Psoas muscle (tissue), 8 donors: ENCODE data around the gene TFR2. TPM values are rescaled to one million over a fixed set of nuclear protein-coding genes. Genes with fewer than 3 reads are reported as not detected.

Source experiments
- ATAC-seq, 4 donors: fragments of 200-7000 bp; cut with Tn5 transposase; one replicate each; pipeline ENCODE4 v1.9.1; 2020; ENCODE audit warnings: moderate library complexity in 3 of 4, mild to moderate bottlenecking in 2 of 4
- DNase-seq, 2 donors: peaks; one replicate each; pipeline ENCODE4 v3.0.0-alpha.2; 2020
- H3K27ac ChIP-seq: fragments of 200-600 bp; one replicate; pipeline ENCODE4 v1.8.0; 2022
- H3K27me3 ChIP-seq, 3 donors: fragments of 200-600 bp in 1 of 3; one replicate each; pipeline versions ENCODE4 v1.6.1 to v1.8.0; 2013 to 2022; ENCODE audit warnings: low read length in 2 of 3, mild to moderate bottlenecking in 2 of 3, moderate library complexity in 1 of 3; ENCODE audit not compliant: insufficient read depth in 3 of 3
- H3K36me3 ChIP-seq, 2 donors: fragments of 200-600 bp in 1 of 2; one replicate each; pipeline versions ENCODE4 v1.6.1 to v1.8.0; 2013 to 2022; ENCODE audit warnings: low read depth in 1 of 2, mild to moderate bottlenecking in 1 of 2, moderate library complexity in 1 of 2; ENCODE audit not compliant: insufficient read depth in 1 of 2
- H3K4me1 ChIP-seq: fragments of 200-600 bp; one replicate; pipeline ENCODE4 v1.8.0; 2022
- H3K4me3 ChIP-seq: fragments of 200-600 bp; one replicate; pipeline ENCODE4 v1.8.0; 2022; ENCODE audit warnings: mild to moderate bottlenecking
- H3K9me3 ChIP-seq: fragments of 200-600 bp; one replicate; pipeline ENCODE4 v1.8.0; 2022
- WGBS, 3 donors: extraction: QIAGEN DNeasy Blood & Tissue Kit; methylation state at CpG; one replicate each; pipeline versions ENCODE4 v1.1.6 to v1.1.7; 2013; 5-methylcytosine and 5-hydroxymethylcytosine counted together
- intact Hi-C, 2 donors: fragments of 100-400 bp; cut with DNase I; formaldehyde crosslinking; loops; one replicate each; pipeline versions ENCODE4 v1.11.0 to v1.14.2; 2022
- polyA plus RNA-seq, 3 donors: library from polyadenylated mRNA; stranded (reverse); fragments of 200-250 nt; gene quantifications; one replicate each; pipeline ENCODE4 v1.2.3, GENCODE V29; 2013
- total RNA-seq, 4 donors: library from RNA; stranded (reverse); fragmentation: NEBNext Ultra II Directional in 2 of 4; extraction: Animal tissue kit (Norgen Biotek cat#: 25700) in 2 of 4; gene quantifications; one replicate each; pipeline versions ENCODE4 v1.2.1 to v1.2.4, GENCODE V29; 2021 to 2023
- TF ChIP-seq, protein P1 (sequence below): fragments of 200-600 bp; IDR thresholded peaks from one replicate; pipeline ENCODE4 v1.8.0; 2022; ENCODE audit warnings: antibody characterized with exemption
- donor health status: healthy with polysubstance abuse.
- donor health status: DM: no; HTN: no; CAD: no; lungs with moderate emphysema.
- donor health status: Bipolar disorder and iron deficiency.
- donor health status: healthy.
- donor health status: DM: yes; HTN: yes; CAD: no.
- donor health status: DM: no; HTN: no; CAD: no.
- donor health status: DM: no; HTN: no; CAD: no.
- donor health status: DM: yes; HTN: yes; CAD: no.

TFR2 gene
- total and polyA plus RNA-seq, 7 donors: 0.04 to 0.36 TPM; not detected in 5

DNA sequence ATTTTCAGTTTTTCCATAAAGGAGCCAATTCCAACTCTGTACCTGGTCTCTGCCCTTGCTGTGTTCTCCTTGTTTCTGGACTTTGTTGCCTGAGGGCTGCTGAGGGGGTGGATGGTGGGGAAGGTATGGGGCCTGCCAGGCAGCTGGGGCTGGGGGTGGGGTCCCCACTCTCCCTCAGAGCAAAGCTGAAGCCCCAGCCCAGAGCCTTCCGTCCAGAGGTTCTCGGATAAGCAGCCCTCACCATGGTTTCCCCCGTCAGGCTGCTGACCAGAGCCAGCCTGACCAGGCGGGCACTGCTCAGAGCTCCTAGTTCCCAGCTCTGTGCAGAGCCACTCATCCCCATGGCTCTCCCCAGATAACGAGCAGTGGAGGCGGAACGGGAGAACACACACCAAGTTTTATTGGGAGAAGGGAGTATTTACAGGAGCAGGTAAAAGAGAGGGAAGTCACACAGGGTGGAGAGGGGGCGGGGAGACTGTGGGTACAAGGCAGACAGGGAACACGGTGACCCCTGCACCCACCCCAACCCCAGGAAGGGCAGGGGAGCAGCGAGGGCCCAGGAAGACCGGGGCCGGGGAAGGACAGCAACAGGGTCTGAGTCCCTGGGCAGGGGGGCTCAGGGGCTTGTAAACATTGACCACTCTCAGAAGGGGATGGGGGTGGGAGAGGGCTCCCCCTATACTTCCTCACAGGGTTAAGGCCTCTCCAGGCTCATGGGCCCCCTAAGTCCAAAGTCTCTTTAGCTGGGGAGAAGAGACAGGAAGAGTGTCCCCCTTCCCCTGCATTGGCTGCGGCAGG, 38.0 kb upstream of the TFR2 start:
- ATAC-seq (no peak), DNase-seq (no peak)
- Histone ChIP-seq H3K4me1 (no peaks in the 10 kb centered on the region), H3K9me3 (no peaks in the 10 kb centered on the region), H3K27me3 (no peaks in the 10 kb centered on the region), H3K36me3 (peaks cover 3 to 79% of the 10 kb centered on the region in 2 donors), H3K27ac (no peak overlapping the region), H3K4me3 (no peak overlapping the region)
- TF ChIP-seq, protein P1, sequence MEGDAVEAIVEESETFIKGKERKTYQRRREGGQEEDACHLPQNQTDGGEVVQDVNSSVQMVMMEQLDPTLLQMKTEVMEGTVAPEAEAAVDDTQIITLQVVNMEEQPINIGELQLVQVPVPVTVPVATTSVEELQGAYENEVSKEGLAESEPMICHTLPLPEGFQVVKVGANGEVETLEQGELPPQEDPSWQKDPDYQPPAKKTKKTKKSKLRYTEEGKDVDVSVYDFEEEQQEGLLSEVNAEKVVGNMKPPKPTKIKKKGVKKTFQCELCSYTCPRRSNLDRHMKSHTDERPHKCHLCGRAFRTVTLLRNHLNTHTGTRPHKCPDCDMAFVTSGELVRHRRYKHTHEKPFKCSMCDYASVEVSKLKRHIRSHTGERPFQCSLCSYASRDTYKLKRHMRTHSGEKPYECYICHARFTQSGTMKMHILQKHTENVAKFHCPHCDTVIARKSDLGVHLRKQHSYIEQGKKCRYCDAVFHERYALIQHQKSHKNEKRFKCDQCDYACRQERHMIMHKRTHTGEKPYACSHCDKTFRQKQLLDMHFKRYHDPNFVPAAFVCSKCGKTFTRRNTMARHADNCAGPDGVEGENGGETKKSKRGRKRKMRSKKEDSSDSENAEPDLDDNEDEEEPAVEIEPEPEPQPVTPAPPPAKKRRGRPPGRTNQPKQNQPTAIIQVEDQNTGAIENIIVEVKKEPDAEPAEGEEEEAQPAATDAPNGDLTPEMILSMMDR: no peak
- intact Hi-C loops: loop anchor here in 1 of 2 donors (5.0 kb wide), 1 partner anchor 92 kb away; the partner anchor contains the start of genes FBXO24 and LRCH4
- WGBS, 3 donors: 72 to 81% (median 79%) methylated on average over 12 to 13 of the region's 13 CpGs

DNA sequence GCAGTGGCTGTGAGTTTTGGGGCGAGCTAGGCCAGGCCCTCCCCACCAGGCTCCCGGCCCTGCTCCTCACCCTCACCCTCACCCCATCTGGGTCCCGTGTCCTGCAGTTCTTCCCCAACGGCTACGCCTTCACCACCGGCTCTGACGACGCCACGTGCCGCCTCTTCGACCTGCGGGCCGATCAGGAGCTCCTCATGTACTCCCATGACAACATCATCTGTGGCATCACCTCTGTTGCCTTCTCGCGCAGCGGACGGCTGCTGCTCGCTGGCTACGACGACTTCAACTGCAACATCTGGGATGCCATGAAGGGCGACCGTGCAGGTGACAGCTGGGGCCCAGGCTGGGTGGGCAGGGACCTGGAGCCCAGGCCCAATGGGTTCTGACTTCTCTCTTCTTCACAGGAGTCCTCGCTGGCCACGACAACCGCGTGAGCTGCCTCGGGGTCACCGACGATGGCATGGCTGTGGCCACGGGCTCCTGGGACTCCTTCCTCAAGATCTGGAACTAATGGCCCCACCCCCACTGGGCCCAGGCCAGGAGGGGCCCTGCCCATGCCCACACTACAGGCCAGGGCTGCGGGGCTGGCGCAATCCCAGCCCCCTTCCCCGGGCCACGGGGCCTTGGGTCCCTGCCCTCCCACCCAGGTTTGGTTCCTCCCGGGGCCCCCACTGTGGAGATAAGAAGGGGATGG, 37.1 kb upstream of the TFR2 start:
- ATAC-seq (no peak), DNase-seq (peak in 1 of 2 donors; percentile 62)
- Histone ChIP-seq H3K36me3 (peaks cover 3 to 71% of the 10 kb centered on the region in 2 donors), H3K4me3 (no peak overlapping the region), H3K4me1 (no peaks in the 10 kb centered on the region), H3K27me3 (no peaks in the 10 kb centered on the region), H3K27ac (no peak overlapping the region), H3K9me3 (no peaks in the 10 kb centered on the region)
- intact Hi-C loops: loop anchor here in 1 of 2 donors (5.0 kb wide), 1 partner anchor 91 kb away; the partner anchor contains the start of genes FBXO24 and LRCH4
- WGBS, 3 donors: 61 to 71% (median 66%) methylated on average over 35 of the region's 35 CpGs
- TF ChIP-seq, protein P1: no peak

DNA sequence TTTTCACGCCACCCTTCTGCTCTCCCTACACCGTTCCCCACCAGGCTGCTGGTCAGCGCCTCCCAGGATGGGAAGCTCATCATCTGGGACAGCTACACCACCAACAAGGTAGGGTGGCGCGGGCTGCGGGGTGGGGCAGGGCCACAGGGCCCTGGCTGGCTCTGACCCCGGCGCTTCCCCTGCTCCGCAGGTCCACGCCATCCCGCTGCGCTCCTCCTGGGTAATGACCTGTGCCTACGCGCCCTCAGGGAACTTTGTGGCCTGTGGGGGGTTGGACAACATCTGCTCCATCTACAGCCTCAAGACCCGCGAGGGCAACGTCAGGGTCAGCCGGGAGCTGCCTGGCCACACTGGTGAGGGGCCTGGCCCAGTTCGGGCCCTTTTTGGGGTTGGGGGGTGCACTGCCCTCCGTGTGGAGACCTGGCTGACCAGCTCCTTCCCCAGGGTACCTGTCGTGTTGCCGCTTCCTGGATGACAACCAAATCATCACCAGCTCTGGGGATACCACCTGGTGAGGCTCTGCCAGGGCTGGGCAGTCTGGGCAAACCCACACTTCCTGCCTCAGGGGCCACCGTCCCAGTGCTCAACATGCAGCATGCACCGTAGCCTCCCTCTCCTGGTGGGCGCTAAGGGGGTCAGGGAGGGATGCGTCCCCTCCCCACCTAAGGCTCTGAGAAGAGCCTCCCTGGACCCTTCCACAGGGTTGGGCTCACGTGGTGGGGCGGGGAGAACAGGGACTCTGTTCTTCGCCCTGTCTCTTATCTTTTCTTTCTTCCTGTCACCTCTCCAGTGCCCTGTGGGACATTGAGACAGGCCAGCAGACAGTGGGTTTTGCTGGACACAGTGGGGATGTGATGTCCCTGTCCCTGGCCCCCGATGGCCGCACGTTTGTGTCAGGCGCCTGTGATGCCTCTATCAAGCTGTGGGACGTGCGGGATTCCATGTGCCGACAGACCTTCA, 36.2 kb upstream of the TFR2 start:
- H3K9me3 ChIP-seq: no peaks in the 10 kb centered on the region
- no peak for ATAC-seq
- intact Hi-C loops: loop anchor here in 1 of 2 donors (5.0 kb wide), 1 partner anchor 90 kb away; the partner anchor contains the start of genes FBXO24 and LRCH4
- no peaks in the 10 kb centered on the region for H3K27me3 ChIP-seq
- DNase-seq: peak in 1 of 2 donors; percentile 56
- TF ChIP-seq, protein P1: no peak
- WGBS, 3 donors: 88 to 90% (median 88%) methylated on average over 36 of the region's 36 CpGs
- H3K4me1 ChIP-seq: no peaks in the 10 kb centered on the region
- no peak overlapping the region for H3K27ac ChIP-seq
- H3K4me3 ChIP-seq: no peak overlapping the region
- peaks cover 3 to 62% of the 10 kb centered on the region in 2 donors for H3K36me3 ChIP-seq
